Upper lobe of left lung (tissue), 4 donors: Measurements from ENCODE around the gene CEP131.

Experiments used
- EP300 ChIP-seq, 4 donors: sonication (generic); formaldehyde crosslinking; IDR thresholded peaks; one replicate each; pipeline ENCODE4 v1.5.1; 2017; ENCODE audit warnings: antibody characterized with exemption in 4 of 4, control low read depth in 2 of 4
- POLR2AphosphoS5 ChIP-seq, 2 donors: sonication (generic); formaldehyde crosslinking; IDR thresholded peaks; one replicate each; pipeline ENCODE4 v1.5.1; 2017; ENCODE audit warnings: antibody characterized with exemption in 2 of 2
- TF ChIP-seq, protein P1 (sequence below), 6 experiments: fragments of 450-650 bp in 4 of 6; fragments of 200-600 bp in 2 of 6; sonication (generic) in 2 of 6; IDR thresholded peaks; one replicate each; pipeline ENCODE4 v1.5.1; 2016 to 2019; ENCODE audit warnings: antibody characterized with exemption in 6 of 6

- TF ChIP-seq, protein P1, sequence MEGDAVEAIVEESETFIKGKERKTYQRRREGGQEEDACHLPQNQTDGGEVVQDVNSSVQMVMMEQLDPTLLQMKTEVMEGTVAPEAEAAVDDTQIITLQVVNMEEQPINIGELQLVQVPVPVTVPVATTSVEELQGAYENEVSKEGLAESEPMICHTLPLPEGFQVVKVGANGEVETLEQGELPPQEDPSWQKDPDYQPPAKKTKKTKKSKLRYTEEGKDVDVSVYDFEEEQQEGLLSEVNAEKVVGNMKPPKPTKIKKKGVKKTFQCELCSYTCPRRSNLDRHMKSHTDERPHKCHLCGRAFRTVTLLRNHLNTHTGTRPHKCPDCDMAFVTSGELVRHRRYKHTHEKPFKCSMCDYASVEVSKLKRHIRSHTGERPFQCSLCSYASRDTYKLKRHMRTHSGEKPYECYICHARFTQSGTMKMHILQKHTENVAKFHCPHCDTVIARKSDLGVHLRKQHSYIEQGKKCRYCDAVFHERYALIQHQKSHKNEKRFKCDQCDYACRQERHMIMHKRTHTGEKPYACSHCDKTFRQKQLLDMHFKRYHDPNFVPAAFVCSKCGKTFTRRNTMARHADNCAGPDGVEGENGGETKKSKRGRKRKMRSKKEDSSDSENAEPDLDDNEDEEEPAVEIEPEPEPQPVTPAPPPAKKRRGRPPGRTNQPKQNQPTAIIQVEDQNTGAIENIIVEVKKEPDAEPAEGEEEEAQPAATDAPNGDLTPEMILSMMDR (IDR thresholded peaks at IDR 0.05), result no peak
- TF ChIP-seq POLR2AphosphoS5 (IDR thresholded peaks at IDR 0.05) (no peak), EP300 (IDR thresholded peaks at IDR 0.05) (no peak)
Observed at GRCh38 chr17:81203136-81203535, 19.6 kb downstream of the CEP131 start.
